Embryonic facial prominence (tissue), 1 donor: Measurements from ENCODE around the gene SLC4A11.

ENCODE experiments used
- DNase-seq: peaks from one replicate; pipeline ENCODE4 v3.0.0-alpha.2; 2016; ENCODE audit errors: extremely low spot score

SLC4A11 gene

DNA sequence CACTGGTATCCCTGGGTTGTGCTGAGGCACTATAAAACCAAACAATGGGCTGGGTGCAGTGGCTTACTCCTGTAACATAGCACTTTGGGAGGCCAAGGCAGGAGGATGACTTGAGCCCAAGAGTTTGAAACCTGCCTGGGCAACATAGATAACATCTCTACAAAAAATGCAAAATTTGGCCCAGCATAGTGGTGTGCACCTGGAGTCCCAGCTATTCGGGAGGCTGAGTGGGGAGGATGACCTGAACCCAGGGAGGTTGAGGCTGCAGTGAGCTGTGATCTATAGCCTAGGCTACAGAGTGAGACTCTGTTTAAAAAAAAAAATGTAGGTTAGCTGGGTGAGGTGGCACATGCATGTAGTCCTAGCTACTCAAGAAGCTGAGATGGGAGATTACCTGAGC lies 7.7 kb upstream of the SLC4A11 start:
- no peak for DNase-seq

DNA sequence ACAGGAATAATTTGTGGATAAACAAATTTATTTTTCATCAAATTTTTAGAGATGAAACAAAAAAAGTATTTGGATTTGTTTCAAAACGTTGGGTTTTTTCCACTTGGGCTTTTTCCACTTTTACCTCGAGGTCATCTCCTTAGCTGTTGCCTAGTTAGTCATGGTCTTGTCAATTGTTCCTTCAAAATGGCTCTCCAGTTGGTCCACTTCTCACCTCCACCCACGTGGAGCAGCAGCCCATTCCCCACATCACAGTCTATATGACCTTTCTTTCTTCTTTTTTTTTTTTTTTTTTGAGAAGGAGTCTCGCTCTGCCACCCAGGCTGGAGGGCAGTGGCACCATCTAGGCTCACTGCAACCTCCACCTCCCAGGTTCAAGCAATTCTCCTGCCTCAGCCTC lies 6.7 kb upstream of the SLC4A11 start:
- DNase-seq, result no peak

DNA sequence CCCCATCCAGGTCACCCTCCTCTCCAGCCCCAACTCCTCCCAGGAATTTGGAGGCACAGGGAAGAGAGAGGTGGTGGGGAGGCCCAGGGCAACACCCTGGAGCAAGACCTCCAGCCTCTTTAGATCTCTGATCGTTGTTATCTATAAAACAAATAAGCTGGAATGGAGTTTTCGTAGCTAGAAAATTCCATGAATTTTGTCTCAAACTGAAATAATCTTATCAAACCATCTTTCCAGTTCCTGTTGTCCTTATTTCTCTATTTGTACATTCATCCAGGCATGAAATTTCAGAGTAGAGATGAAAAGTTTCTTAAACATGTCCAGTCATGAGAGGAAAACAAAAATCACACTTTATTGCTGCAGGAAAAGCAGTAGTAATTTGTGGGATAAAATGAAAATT lies 6.2 kb upstream of the SLC4A11 start:
- no peak for DNase-seq

DNA sequence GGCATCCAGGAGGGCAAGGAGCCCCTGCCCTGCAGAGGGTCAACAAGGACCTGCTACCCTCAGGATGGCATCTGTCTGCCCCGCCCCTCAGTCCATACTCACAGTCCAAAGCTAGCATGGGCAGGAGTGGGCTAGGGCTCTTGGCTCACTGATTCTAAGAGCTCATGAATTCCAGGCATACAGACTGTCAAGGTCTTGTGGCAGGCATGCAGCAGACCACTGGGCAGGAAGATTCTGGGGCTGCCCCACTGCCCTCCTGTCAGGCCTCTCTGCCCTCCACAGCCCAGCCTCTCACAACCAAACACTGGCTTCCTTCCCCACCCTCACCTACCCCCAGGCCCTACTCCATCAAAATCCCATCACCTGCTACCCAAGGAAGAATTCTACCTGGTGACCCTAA lies 5.6 kb upstream of the SLC4A11 start:
- no peak for DNase-seq

DNA sequence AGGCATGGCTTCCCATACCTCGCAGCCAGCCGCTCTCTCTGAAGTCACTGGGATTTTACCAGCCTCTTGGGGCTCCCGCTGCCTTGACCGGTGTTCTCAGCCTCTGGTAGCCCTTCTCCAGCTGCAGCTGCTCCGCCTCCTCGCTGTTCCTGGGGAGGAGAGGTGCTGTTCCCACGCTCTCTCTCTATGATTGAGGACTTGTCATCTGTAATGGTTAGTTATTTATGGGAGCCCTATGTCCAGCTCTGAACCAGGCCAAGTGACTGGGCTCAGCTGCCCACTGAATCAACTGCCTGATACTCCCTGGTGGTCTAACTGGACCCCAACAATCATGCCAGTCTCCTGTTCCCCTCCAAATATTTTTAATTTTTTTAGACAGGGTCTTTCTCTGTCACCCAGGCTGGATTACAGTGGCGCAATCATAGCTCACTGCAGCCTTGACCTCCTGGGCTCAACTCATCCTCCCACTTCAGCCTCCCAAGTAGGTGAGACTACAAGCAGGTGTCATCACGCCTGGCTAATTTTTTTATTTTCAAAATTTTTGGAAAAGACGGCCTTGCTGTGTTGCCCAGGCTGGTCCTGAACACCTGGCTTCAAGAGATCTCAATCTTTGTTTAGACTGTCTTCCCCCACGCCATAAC lies 4.8 kb upstream of the SLC4A11 start:
- no peak for DNase-seq

GRCh38 chr20:3242172-3242692 lies 3.2 kb upstream of the SLC4A11 start:
- DNase-seq, result no peak

- no peak for DNase-seq
Observed at GRCh38 chr20:3240776-3241363, 1.9 kb upstream of the SLC4A11 start.

GRCh38 chr20:3239867-3240775 lies 1.1 kb upstream of the SLC4A11 start:
- no peak for DNase-seq

GRCh38 chr20:3238616-3239025 lies 369 bp downstream of the SLC4A11 start:
- DNase-seq, result no peak

GRCh38 chr20:3237958-3238615 lies 903 bp downstream of the SLC4A11 start:
- no peak for DNase-seq

DNA sequence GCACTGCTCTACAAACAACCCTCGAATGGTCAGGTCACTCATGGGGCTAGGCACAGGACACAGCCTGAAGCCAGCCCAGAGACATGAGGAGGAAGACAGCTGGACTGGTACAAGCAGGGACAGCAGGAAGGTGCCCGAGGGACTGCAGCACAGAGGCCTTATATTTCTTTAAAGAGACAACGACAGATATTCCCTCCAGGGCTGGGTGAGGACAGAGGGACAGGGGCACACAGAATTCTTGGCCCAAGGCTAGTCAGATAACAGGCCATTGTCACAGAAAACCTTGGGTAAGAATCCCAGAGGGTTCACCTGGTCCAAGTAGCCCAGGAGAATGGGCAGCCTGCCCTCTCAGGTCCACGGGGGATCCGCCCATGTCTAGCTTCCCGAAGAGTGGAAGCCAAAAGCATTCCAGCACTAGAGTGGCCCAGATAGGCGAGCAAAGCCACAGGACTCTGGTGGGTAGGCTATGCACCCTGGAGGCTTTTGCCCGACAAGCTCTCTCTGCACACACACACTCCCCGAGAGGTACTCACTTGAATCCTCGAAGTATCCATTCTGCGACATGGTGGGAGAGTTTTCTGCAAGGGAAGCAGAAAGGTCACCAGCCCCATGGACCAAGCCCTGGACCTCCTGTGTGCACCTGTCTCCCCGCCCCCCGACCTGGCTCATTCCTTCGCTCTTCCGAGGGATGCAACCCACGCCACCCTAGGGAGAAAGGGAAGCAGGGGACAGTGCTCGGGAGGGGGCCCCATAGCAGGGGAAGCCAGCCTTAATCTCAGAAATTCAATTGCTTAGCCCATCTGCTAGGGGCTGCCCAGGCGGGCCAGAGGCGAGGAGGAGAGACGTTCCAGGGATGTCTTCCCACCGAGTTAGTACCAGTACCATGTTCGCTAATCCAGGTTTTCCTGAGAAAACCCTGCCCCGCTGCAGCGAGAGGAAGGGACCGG lies 1.7 kb downstream of the SLC4A11 start:
- no peak for DNase-seq

GRCh38 chr20:3235666-3236324 lies 3.2 kb downstream of the SLC4A11 start:
- DNase-seq, result no peak

GRCh38 chr20:3233991-3234498 lies 4.9 kb downstream of the SLC4A11 start:
- no peak for DNase-seq

- DNase-seq, result no peak
Observed at GRCh38 chr20:3233131-3233990, 5.6 kb downstream of the SLC4A11 start.

DNA sequence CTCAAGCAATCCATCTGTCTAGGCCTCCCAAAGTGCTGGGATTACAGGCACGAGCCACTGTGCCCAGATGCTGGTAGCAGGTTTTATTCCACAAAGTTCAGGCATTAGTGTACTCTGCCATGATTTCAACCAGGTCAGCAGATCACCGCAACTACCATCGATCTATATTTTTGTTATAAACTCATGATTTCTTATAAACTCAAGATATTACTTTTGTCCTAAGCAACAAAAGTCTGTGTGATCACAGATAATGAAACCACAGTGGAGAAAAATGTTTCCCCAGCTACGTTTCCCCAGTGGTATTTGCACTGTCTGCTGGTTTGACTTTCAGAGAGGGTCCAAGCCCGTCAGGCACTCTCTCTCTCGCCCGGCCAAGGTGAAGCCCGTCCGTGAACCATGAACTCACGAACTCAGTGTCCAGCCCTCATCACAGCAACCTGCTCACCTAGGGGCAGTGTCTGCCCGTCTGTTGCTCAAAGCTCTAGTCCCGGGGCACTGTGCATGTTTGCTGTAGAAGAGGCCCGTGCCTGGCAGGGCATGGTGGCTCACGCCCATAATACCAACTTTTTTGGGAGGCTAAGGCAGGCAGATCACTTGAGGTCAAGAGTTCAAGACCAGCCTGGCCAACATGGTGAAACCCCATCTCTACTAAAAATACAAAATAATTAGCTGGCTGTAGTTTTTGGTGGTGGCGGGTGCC lies 7.0 kb downstream of the SLC4A11 start:
- no peak for DNase-seq

DNA sequence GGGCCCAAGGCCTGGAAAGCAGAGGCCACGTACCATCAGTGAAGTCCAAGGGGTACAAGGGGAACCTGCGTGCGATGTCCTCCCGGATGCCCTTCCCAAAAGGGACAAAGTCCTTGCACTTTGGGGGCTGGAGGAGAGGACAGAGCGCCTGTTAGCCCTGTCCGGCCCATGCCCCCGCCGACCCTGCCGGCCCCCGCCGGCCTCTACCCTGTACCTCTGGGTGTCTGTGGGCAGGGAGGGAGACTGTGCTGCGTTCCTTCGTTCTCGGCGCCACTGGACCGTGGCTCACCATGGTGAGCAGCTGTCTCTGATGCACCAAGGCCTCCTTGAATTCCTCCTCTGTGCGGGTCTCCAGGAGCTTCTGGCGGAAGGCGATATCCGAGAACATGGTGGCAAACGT lies 7.9 kb downstream of the SLC4A11 start:
- no peak for DNase-seq

DNA sequence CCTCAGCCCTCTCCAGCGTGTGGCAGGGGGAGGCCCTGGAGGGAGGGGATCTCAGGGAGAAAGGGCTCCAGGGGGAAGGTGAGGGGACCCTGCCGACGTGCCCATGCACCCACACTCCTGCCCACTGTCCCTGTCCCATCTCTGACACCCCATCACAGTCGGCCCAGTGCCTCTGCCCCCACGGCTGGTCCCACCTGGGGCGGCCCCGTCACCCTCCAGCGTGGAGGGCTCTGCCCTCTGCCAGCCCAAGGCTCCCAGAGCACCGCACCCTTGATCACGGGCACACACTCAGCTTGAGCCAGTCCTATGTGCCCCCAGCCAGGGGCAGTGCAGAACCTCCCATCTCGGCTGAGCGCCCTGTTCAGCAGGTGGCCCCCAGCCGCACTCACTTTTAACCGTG lies 9.2 kb downstream of the SLC4A11 start:
- DNase-seq, result no peak

DNA sequence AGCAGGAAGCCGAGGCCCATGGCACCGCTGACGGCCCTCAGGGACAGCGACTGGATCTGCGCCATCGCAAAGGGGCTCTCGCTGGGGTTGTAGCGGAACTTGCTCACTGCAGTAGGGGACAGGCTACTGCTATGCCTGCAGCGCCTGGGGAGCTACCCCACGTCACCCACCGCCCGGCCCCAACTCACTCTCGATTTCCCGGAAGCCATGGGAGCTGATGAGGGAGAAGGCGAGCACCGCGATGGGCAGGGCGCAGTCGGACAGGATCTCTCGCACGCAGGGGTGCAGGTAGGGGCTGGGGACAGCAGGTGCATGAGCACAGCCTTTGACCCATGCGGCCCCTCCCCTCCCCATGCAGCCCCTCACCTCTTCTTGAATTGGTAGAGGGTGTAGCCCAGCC lies 9.8 kb downstream of the SLC4A11 start:
- DNase-seq, result no peak

- DNase-seq, result no peak
Observed at GRCh38 chr20:3228750-3229032, 10.3 kb downstream of the SLC4A11 start.
